ENCODE results near the gene ERCC1. TPM values are rescaled to one million over a fixed set of nuclear protein-coding genes. Genes with fewer than 3 reads are reported as not detected.

Gene ERCC1
- total and polyA plus RNA-seq, 2 of the 13 experiments (the other 11 are each of a cell fraction or from before 2014, with no cell fraction given) = 40.0 to 66.4 TPM

DNA sequence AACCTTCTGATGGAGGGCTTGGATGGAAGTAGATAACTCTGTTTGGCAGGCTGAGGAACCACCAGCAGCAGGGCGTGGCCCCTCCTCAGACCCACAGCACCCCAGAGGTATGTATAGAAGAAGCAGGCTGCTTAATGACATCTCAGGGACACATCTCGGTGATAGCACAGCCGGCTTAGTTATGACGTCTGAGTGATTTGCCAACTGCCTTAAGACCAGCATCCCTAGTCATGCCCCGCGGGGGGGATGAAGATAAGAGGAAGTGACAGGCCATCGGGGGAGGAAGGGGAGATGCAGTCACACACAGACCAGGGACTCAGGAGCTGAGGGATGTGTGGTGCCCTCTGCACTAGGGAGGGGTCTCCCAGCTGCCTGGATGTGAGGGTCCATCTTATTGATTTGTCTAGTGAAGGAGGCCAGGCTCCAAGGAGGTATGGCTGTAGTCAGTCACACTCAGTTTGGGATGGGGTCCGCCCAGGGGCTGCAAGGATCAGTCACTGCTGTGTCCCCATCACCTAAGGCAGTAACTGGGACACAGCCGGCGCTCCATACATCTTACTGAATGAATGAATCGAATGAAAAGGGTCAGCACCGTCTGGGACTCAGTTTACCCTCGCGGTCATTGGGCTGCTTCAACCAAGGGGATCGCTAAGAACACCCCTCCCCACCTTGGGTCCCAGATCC lies 19.2 kb upstream of the ERCC1 start:
- Histone ChIP-seq H3K4me2 (ENCODE audit: low read depth, low read length) (peak overlapping the region; percentile 96), H3K9me3 (ENCODE audit: low read length) (no peaks in the 10 kb centered on the region), H3K4me1 (ENCODE audit: insufficient read depth, low read length) (peaks cover 66% of the 10 kb centered on the region), H3K27ac (ENCODE audit: extremely low read length, insufficient read depth, low read length) (peak overlapping the region; percentile 21), H3K9ac (ENCODE audit: insufficient read depth, low read depth, low read length) (peak overlapping the region; percentile 92; the same call in 1 of the 2 replicates), H3K36me3 (replicated peaks in 1 of 2; ENCODE audit: control insufficient read depth in 1 of 2, insufficient read depth in 2 of 2, low read length in 2 of 2) (no peaks in the 10 kb centered on the region), H3K4me3 (replicated peaks in 1 of 3; ENCODE audit: insufficient read depth in 1 of 3, low read depth in 2 of 3, low read length in 3 of 3) (peak overlapping the region; percentile 17 to 78 (median 23); a peak in 2 of 6 replicates), H3K27me3 (ENCODE audit: control insufficient read depth in 1 of 2, insufficient read depth in 2 of 2, low read length in 2 of 2) (no peaks in the 10 kb centered on the region), H3K79me2 (ENCODE audit: insufficient read depth, low read length) (no peaks in the 10 kb centered on the region), H2AFZ (ENCODE audit: low read length) (no peak overlapping the region), H4K20me1 (ENCODE audit: insufficient read depth, low read length) (no peaks in the 10 kb centered on the region)
- ATAC-seq = no peak
- intact Hi-C loops (cut with micrococcal nuclease; ENCODE audit: unreplicated experiment) = no loop called here
- no peak for FAIRE-seq
- ChIA-PET POLR2A (no interaction called here), CTCF (ENCODE audit: low intra/inter-chr PET ratio, low total read pairs) (no interaction called here)
- WGBS (ENCODE audit: low lambda C conversion rate) = 21% methylated on average over 13 of the region's 15 CpGs
- in situ Hi-C loops (cut with HindIII; ENCODE audit: extremely low pct_ligation_motif_present, low pct_unique_long_range_greater_than_20kb) = loop anchor here (5.0 kb wide), 1 partner anchor 34 kb away; no protein-coding TSS in a partner anchor
- no TSS peak for BruUV-seq (replicated peaks)
- DNase-seq (ENCODE audit: low spot score) = no peak
- TF ChIP-seq, protein P1, sequence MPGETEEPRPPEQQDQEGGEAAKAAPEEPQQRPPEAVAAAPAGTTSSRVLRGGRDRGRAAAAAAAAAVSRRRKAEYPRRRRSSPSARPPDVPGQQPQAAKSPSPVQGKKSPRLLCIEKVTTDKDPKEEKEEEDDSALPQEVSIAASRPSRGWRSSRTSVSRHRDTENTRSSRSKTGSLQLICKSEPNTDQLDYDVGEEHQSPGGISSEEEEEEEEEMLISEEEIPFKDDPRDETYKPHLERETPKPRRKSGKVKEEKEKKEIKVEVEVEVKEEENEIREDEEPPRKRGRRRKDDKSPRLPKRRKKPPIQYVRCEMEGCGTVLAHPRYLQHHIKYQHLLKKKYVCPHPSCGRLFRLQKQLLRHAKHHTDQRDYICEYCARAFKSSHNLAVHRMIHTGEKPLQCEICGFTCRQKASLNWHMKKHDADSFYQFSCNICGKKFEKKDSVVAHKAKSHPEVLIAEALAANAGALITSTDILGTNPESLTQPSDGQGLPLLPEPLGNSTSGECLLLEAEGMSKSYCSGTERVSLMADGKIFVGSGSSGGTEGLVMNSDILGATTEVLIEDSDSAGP (CRISPR knock-in tag; IDR thresholded peaks at IDR 0.05; ENCODE audit: borderline replicate concordance) = peak; percentile 40; the same call in 1 of the 2 replicates
- TF ChIP-seq ZNF138 (CRISPR knock-in tag; IDR thresholded peaks at IDR 0.05; ENCODE audit: low read depth) (no peak), NRL (CRISPR knock-in tag; IDR thresholded peaks at IDR 0.05; ENCODE audit: borderline replicate concordance) (no peak), ZNF253 (CRISPR knock-in tag; IDR thresholded peaks at IDR 0.05; ENCODE audit: borderline replicate concordance) (no peak), KDM6A (CRISPR knock-in tag; IDR thresholded peaks at IDR 0.05; ENCODE audit: low read depth) (no peak), CHD4 (IDR thresholded peaks at IDR 0.05; ENCODE audit: borderline replicate concordance, low read length) (0 out of 2 replicates have a peak, but pooled peaks have one; percentile 30), NAIF1 (CRISPR knock-in tag; IDR thresholded peaks at IDR 0.05; ENCODE audit: borderline replicate concordance) (no peak), ZNF746 (CRISPR knock-in tag; IDR thresholded peaks at IDR 0.05) (no peak), NONO (IDR thresholded peaks at IDR 0.05) (no peak), NONO (CRISPR knock-in tag; conservative IDR thresholded peaks at IDR 0.05) (no peak), IKZF4 (CRISPR knock-in tag; IDR thresholded peaks at IDR 0.05; ENCODE audit: borderline replicate concordance, low read depth, not compliant biosample characterization) (no peak), ZKSCAN5 (CRISPR knock-in tag; IDR thresholded peaks at IDR 0.05) (no peak), ISL2 (CRISPR knock-in tag; IDR thresholded peaks at IDR 0.05) (no peak), TBX3 (IDR thresholded peaks at IDR 0.05; ENCODE audit: borderline replicate concordance) (no peak), FIP1L1 (IDR thresholded peaks at IDR 0.05; ENCODE audit: borderline replicate concordance, insufficient read depth, low read depth, low read length) (no peak)
- TF ChIP-seq, protein P2, sequence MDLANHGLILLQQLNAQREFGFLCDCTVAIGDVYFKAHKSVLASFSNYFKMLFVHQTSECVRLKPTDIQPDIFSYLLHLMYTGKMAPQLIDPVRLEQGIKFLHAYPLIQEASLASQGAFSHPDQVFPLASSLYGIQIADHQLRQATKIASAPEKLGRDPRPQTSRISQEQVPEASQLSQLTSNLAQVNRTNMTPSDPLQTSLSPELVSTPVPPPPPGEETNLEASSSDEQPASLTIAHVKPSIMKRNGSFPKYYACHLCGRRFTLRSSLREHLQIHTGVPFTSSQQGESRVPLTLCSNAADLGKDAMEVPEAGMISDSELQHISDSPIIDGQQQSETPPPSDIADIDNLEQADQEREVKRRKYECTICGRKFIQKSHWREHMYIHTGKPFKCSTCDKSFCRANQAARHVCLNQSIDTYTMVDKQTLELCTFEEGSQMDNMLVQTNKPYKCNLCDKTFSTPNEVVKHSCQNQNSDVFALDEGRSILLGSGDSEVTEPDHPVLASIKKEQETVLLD (CRISPR knock-in tag; IDR thresholded peaks at IDR 0.05; ENCODE audit: low read depth) = no peak
- TF ChIP-seq, protein P3, sequence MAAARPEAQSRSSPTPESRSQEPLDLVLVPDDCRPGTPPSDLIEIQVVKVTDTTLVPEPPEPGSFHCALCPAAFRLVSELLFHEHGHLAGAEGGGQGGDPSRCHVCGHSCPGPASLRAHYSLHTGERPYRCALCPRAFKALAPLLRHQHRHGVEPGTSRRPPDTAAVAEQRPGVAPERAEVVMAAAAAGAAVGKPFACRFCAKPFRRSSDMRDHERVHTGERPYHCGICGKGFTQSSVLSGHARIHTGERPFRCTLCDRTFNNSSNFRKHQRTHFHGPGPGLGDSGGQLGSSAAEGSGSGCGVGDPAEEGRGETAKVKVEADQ (CRISPR knock-in tag; IDR thresholded peaks at IDR 0.05; ENCODE audit: borderline replicate concordance) = no peak
- TF ChIP-seq, protein P4, sequence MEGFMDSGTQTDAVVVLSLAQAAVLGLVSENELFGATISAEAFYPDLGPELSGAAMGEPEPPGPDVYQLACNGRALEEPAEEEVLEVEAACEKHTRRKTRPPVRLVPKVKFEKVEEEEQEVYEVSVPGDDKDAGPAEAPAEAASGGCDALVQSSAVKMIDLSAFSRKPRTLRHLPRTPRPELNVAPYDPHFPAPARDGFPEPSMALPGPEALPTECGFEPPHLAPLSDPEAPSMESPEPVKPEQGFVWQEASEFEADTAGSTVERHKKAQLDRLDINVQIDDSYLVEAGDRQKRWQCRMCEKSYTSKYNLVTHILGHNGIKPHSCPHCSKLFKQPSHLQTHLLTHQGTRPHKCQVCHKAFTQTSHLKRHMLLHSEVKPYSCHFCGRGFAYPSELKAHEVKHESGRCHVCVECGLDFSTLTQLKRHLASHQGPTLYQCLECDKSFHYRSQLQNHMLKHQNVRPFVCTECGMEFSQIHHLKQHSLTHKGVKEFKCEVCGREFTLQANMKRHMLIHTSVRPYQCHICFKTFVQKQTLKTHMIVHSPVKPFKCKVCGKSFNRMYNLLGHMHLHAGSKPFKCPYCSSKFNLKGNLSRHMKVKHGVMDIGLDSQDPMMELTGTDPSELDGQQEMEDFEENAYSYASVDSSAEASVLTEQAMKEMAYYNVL (CRISPR knock-in tag; IDR thresholded peaks at IDR 0.05; ENCODE audit: borderline replicate concordance) = 0 out of 2 replicates have a peak, but pooled peaks have one; percentile 6
